Loucy (cell line): ENCODE results near the gene SRXN1.

ENCODE experiments used
- CTCF ChIP-seq: fragments of 200-600 bp; sonication (generic); conservative IDR thresholded peaks from 2 replicates; pipeline ENCODE4 v1.5.1; 2014; ENCODE audit warnings: mild to moderate bottlenecking, antibody characterized with exemption, low read length
- EZH2phosphoT487 ChIP-seq: fragments of 200-600 bp; IDR thresholded peaks from 2 replicates; pipeline ENCODE4 v1.6.1; 2018; ENCODE audit warnings: antibody characterized with exemption, mild to moderate bottlenecking, moderate library complexity, borderline replicate concordance

- no peak for TF ChIP-seq CTCF
- no peak for TF ChIP-seq EZH2phosphoT487
Measured at GRCh38 chr20:637559-637958, 15.4 kb downstream of the SRXN1 start.
